Caco-2 (cell line): ENCODE results near the gene CREB3L1. TPM values are rescaled to one million over a fixed set of nuclear protein-coding genes. Genes with fewer than 3 reads are reported as not detected.

Source experiments
- BruUV-seq: library from RNA; stranded (reverse); fragments of 400-500 nt; replicated peaks from 2 replicates; lab custom pipeline; 2021; lab: Mats Ljungman, UMichigan
- CTCF ChIA-PET: fragments of 300-600 bp; sonication (Branson Sonifier 250); formaldehyde crosslinking; loops from one replicate; lab custom pipeline; 2022; ENCODE audit warnings: antibody characterized with exemption; lab: Charles Lee
- POLR2A ChIA-PET: fragments of 300-600 bp; sonication (Branson Sonifier 250); formaldehyde crosslinking; loops from one replicate; lab custom pipeline; 2022; ENCODE audit warnings: antibody characterized with exemption; lab: Charles Lee
- DNase-seq, 2 experiments: peaks; one replicate each; pipeline versions ENCODE4 v3.0.0 to v3.0.0-alpha.2; 2020 to 2022
- H3K27me3 ChIP-seq: replicated peaks from 2 replicates; pipeline ENCODE4 v1.6.0; 2011; ENCODE audit warnings: low read length; ENCODE audit not compliant: control insufficient read depth, insufficient read depth
- H3K36me3 ChIP-seq: 2 replicates; pipeline ENCODE4 v1.5.1; 2011; ENCODE audit warnings: low read length; ENCODE audit not compliant: control insufficient read depth, insufficient read depth
- H3K4me1 ChIP-seq: fragments of 250-450 bp; sonication (Bioruptor Pico); 2 replicates; pipeline ENCODE4 v1.5.1; 2020; ENCODE audit warnings: mild to moderate bottlenecking
- H3K4me3 ChIP-seq: 2 replicates; pipeline ENCODE4 v1.5.1; 2011; ENCODE audit warnings: low read depth, mild to moderate bottlenecking, control low read depth, low read length
- H3K9me3 ChIP-seq: fragments of 250-450 bp; sonication (Bioruptor Pico); 2 replicates; pipeline ENCODE4 v1.5.1; 2020; ENCODE audit warnings: mild to moderate bottlenecking, moderate library complexity
- H3K27ac Mint-ChIP-seq: one replicate; pipeline ENCODE4 v1.8.0; 2022; ENCODE audit warnings: mixed read lengths; ENCODE audit not compliant: unreplicated experiment
- H3K27me3 Mint-ChIP-seq: one replicate; pipeline ENCODE4 v1.8.0; 2022; ENCODE audit warnings: mixed read lengths; ENCODE audit not compliant: insufficient read depth, unreplicated experiment
- H3K36me3 Mint-ChIP-seq: one replicate; pipeline ENCODE4 v1.8.0; 2022; ENCODE audit warnings: mild to moderate bottlenecking, mixed read lengths; ENCODE audit not compliant: insufficient read depth, unreplicated experiment
- H3K4me1 Mint-ChIP-seq: one replicate; pipeline ENCODE4 v1.8.0; 2022; ENCODE audit warnings: low read depth, mixed read lengths; ENCODE audit not compliant: unreplicated experiment
- H3K4me3 Mint-ChIP-seq: one replicate; pipeline ENCODE4 v1.8.0; 2022; ENCODE audit warnings: mild to moderate bottlenecking, moderate library complexity, mixed read lengths; ENCODE audit not compliant: unreplicated experiment
- H3K9me3 Mint-ChIP-seq: one replicate; pipeline ENCODE4 v1.8.0; 2022; ENCODE audit warnings: mixed read lengths; ENCODE audit not compliant: unreplicated experiment
- CTCF ChIP-seq, 2 experiments: fragments of 200-600 bp in 1 of 2; IDR thresholded peaks; 1 replicate in 1 of 2; 2 replicates in 1 of 2; pipeline versions ENCODE4 v1.5.1 to v1.8.0; 2011 to 2022; ENCODE audit warnings: antibody characterized with exemption in 1 of 2, control low read depth in 1 of 2, inconsistent platforms in 1 of 2, low read depth in 1 of 2, low read length in 1 of 2, mild to moderate bottlenecking in 1 of 2, moderate library complexity in 1 of 2; ENCODE audit not compliant: insufficient read depth in 1 of 2, severe bottlenecking in 1 of 2, unreplicated experiment in 1 of 2
- intact Hi-C: fragments of 100-400 bp; cut with micrococcal nuclease; formaldehyde crosslinking; loops from one replicate; pipeline ENCODE4 v1.10.0; 2022; ENCODE audit not compliant: unreplicated experiment
- total RNA-seq: library from RNA; stranded (reverse); gene quantifications from 2 replicates; pipeline ENCODE4 v1.2.3, GENCODE V29; 2022

Gene CREB3L1
- total RNA-seq, 1 experiment from 2014 or later = 24.9 TPM

GRCh38 chr11:46338636-46338987 is 61.1 kb downstream of the CREB3L1 start:
- peaks cover 2% of the 10 kb centered on the region for H3K4me1 Mint-ChIP-seq
- H3K27me3 Mint-ChIP-seq = no peaks in the 10 kb centered on the region
- no TSS peak for BruUV-seq
- intact Hi-C loops = no loop called here
- POLR2A ChIA-PET = no interaction called here
- no peak overlapping the region for H3K27ac Mint-ChIP-seq
- DNase-seq = no peak
- no peaks in the 10 kb centered on the region for H3K9me3 Mint-ChIP-seq
- Histone ChIP-seq H3K27me3 (peaks cover 2% of the 10 kb centered on the region), H3K9me3 (no peaks in the 10 kb centered on the region), H3K4me1 (peaks cover 10% of the 10 kb centered on the region), H3K4me3 (no peak overlapping the region), H3K36me3 (no peaks in the 10 kb centered on the region)
- H3K4me3 Mint-ChIP-seq = no peak overlapping the region
- no peaks in the 10 kb centered on the region for H3K36me3 Mint-ChIP-seq
- CTCF ChIA-PET = no interaction called here
- no peak for TF ChIP-seq CTCF (IDR thresholded peaks at IDR 0.05; ENCODE audit: insufficient read depth in 1 of 2, low read depth in 1 of 2, low read length in 1 of 2, severe bottlenecking in 1 of 2, unreplicated experiment in 1 of 2)

DNA sequence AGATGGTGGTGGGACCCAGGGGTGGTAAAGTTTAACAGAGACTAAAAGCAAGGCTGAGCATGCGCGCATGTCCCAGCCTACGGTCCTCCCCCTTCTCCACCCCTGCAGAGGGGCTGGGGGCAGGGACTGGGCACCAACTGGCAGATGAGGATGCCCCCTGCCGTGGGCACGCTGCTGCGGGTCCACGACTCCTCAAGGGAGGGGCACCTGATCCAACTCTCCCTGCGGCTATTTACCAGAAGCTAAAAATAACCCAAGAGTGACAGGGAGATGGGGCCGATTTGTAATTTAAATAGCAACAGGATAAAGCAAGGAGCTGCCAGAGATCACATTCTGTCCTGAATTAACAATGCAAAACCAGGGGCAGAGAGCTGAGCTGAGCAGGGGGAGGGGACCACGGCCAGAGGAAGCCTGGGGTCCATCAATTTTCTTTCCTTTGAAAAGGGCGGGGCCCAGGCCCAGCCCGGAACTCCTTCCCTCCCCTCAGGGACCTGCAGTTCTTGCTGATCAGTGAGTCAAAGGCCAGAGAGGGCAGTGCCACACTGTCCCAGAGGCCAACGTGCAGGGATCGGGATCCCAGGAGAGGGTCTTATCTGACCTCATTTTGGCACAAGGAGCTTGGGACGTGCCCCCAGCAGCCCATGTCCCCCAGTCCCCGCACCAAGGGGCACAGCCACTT is 61.7 kb downstream of the CREB3L1 start:
- no peaks in the 10 kb centered on the region; the same call in 1 of the 2 replicates for H3K27me3 ChIP-seq
- peaks cover 7% of the 10 kb centered on the region for H3K4me1 Mint-ChIP-seq

DNA sequence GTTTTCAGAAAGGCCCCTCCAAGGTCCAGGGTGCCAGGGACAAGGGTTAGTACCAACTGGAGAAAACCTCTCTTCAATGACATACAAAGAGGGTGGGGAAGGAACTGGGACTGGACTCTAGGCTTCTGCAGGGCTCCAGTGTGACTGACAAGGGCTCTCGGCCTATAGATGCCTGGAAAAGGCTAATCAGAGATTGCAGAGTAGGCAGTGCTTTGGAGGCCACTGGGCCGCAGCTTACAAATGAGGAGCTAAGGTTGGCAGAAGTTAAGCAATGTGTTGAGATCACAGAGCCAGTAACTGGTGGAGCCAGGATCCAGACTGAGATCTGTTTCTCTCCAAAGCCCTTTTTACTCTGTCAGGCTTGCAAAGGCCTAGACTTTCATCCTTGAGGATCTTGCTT is 62.4 kb downstream of the CREB3L1 start:
- intact Hi-C loops = no loop called here
- no peak for DNase-seq
- Histone ChIP-seq H3K4me1 (peaks cover 10% of the 10 kb centered on the region), H3K4me3 (no peak overlapping the region), H3K36me3 (no peaks in the 10 kb centered on the region), H3K9me3 (no peaks in the 10 kb centered on the region), H3K27me3 (no peaks in the 10 kb centered on the region)
- Mint-ChIP-seq H3K9me3 (no peaks in the 10 kb centered on the region), H3K27ac (no peak overlapping the region), H3K27me3 (no peaks in the 10 kb centered on the region), H3K4me3 (no peak overlapping the region), H3K36me3 (no peaks in the 10 kb centered on the region), H3K4me1 (peaks cover 8% of the 10 kb centered on the region)
- CTCF ChIA-PET = interaction anchor here (0.8 kb wide), 1 partner anchor 9 kb away, joined by 4 read pairs; no protein-coding TSS in a partner anchor
- no TSS peak for BruUV-seq
- TF ChIP-seq CTCF (IDR thresholded peaks at IDR 0.05; ENCODE audit: insufficient read depth in 1 of 2, low read depth in 1 of 2, low read length in 1 of 2, severe bottlenecking in 1 of 2, unreplicated experiment in 1 of 2) = no peak
- POLR2A ChIA-PET = no interaction called here

More for the DNA sequence above, 61.7 kb downstream of the CREB3L1 start:
- no peak for DNase-seq
- no peaks in the 10 kb centered on the region for H3K9me3 Mint-ChIP-seq
- Histone ChIP-seq H3K4me3 (no peak overlapping the region), H3K9me3 (no peaks in the 10 kb centered on the region), H3K4me1 (peaks cover 10% of the 10 kb centered on the region), H3K36me3 (no peaks in the 10 kb centered on the region)
- ChIA-PET CTCF (no interaction called here), POLR2A (no interaction called here)
- TF ChIP-seq CTCF (IDR thresholded peaks at IDR 0.05; ENCODE audit: insufficient read depth in 1 of 2, low read depth in 1 of 2, low read length in 1 of 2, severe bottlenecking in 1 of 2, unreplicated experiment in 1 of 2) = no peak
- H3K36me3 Mint-ChIP-seq = no peaks in the 10 kb centered on the region
- H3K27ac Mint-ChIP-seq = no peak overlapping the region
- no TSS peak for BruUV-seq
- no peak overlapping the region for H3K4me3 Mint-ChIP-seq
- intact Hi-C loops = no loop called here
- no peaks in the 10 kb centered on the region for H3K27me3 Mint-ChIP-seq
